ACHN (cell line): ENCODE results near the gene LASP1NB.
A peak's percentile ranks its signal among the peaks of the same experiment; 100 is the strongest.
"Not testable (repeated sequence)": the region's sequence is repeated elsewhere in the genome, so short reads cannot be mapped to it uniquely, and the experiment has no call there.

ENCODE experiments used
- DNase-seq: peaks from one replicate; pipeline ENCODE4 v3.0.0-alpha.2; 2015
- in situ Hi-C: cut with HindIII; loops from 2 replicates; pipeline ENCODE4 v1.10.0; 2017; ENCODE audit warnings: low sequenced_read_pairs, low pct_ligation_motif_present, low pct_unique_long_range_greater_than_20kb

LASP1NB gene

DNA sequence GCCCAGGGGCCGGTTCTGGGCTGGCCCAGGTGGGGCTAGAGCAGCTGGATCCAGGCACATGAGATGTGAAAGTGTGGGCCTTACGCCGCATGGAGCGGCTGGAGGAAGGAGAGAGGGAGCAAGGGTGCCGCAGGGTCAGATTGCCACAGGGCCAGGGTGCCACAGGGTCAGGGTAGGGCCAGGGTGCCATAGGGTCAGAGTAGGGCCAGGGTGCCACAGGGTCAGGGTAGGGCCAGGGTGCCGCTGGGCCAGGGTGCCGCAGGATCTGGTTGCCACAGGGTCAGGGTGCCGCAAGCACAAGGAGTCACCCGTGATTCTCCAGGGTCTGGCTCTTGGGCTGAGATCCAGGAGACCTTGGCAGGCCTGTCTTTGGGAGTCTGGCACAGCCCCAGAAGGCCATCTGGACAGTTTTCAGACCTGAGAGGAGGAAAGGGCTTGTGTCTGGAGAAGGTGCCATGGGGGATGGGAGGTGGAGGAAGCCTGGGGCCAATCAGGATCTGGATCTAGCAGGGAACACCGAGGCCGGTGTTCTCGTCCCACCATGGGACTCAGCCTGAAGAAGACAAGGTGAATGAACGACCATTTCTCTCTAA is 13.1 kb upstream of the LASP1NB start:
- in situ Hi-C loops: no loop called here
- no peak for DNase-seq

DNA sequence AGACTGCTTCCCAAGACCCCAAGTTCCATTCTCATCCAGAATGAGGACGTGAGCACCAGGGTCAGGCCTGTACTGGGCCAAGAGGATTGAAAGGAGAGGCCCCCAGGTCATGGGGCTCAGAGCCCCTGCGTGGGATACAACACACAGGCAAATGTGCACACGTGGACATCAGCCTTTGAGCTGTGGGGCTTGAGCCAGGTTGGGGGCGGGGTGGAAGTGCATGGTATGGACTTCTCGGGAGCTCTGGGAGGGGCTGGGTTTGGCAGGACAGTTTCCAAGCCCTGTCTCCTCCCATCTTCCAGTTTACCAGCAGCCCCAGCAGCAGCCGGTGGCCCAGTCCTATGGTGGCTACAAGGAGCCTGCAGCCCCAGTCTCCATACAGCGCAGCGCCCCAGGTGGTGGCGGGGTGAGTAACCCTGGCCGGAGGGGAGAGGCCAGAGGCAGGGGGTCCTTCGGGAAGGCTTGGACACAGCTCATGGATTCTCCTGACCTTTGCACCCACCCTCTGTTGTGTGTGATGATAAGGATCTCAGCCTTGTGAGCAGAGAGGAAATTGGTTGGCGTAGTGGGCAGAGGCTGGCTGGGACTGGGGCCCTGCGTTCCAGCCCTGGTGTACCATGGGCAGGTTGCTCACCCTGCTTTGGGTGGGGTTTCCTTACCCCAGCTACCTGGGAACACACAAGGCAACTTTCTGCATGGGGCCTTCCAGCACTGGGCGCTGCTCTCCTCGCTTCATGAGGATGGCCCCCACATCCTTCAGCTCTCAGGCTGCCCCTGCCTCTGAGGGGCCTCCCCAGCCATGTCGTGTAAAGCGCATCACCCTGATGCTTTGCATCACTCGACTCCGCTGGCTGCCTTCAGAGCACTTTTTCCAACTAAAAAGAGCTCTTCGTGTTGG is 10.4 kb upstream of the LASP1NB start:
- in situ Hi-C loops: no loop called here
- no peak for DNase-seq

GRCh38 chr17:38915639-38915995 is 9.8 kb upstream of the LASP1NB start:
- in situ Hi-C loops: no loop called here
- DNase-seq: no peak

- no peak for DNase-seq
- in situ Hi-C loops: no loop called here
Measured at GRCh38 chr17:38916771-38917170, 8.6 kb upstream of the LASP1NB start.

DNA sequence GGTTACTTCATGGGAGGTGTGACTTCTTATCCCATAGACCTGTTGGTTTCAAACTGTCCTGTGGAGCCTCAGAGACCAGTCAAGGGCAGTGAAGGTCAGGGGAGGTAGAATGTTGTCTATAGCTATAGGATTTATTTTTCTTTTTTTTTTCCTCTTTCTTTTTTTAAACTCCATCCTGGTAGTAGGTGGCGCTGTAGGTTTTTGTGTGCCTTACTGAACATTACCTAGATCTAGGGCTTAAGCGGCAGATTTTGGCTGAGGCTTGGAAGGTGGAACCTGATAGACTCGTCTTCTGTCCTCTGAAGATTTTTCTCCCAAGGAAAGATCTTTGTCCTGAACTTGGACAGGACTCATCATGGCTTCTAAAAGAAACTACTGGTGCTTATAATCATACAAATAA is 8.2 kb upstream of the LASP1NB start:
- DNase-seq: no peak
- in situ Hi-C loops: no loop called here

DNA sequence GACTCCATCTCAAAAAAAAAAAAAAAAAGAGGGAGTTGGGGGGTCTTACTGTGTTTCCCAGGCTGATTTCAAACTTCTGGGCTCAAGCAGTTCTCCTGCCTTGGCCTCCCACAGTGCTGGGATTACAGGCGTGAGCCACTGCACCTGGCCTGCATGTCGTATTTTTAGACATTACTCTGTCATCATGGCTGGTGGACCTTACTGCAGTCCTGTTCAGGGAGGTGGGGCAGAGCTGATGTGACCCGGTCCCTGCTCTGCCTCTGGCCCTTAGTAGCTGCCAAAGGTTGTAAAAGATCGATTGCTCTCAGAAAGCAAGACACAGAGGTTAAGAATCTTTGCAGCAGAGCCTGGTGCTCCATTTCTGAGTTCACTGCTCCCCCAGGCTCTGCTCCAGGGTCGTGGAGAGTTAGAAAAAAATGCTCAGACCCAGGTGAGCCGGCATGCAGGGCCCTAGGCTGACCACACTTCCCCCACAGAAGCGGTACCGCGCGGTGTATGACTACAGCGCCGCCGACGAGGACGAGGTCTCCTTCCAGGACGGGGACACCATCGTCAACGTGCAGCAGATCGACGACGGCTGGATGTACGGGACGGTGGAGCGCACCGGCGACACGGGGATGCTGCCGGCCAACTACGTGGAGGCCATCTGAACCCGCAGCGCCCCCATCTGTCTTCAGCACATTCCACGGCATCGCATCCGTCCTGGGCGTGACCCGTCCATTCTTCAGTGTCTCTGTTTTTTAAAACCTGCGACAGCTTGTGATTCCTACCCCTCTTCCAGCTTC is 7.1 kb upstream of the LASP1NB start:
- in situ Hi-C loops: no loop called here
- no peak for DNase-seq

DNA sequence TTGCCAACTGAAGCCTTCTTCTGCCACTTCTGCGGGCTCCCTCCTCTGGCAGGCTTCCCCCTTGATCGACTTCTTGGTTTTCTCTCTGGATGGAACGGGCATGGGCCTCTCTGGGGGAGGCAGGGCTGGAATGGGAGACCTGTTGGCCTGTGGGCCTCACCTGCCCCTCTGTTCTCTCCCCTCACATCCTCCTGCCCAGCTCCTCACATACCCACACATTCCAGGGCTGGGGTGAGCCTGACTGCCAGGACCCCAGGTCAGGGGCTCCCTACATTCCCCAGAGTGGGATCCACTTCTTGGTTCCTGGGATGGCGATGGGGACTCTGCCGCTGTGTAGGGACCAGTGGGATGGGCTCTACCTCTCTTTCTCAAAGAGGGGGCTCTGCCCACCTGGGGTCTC is 6.5 kb upstream of the LASP1NB start:
- no peak for DNase-seq
- in situ Hi-C loops: no loop called here

DNA sequence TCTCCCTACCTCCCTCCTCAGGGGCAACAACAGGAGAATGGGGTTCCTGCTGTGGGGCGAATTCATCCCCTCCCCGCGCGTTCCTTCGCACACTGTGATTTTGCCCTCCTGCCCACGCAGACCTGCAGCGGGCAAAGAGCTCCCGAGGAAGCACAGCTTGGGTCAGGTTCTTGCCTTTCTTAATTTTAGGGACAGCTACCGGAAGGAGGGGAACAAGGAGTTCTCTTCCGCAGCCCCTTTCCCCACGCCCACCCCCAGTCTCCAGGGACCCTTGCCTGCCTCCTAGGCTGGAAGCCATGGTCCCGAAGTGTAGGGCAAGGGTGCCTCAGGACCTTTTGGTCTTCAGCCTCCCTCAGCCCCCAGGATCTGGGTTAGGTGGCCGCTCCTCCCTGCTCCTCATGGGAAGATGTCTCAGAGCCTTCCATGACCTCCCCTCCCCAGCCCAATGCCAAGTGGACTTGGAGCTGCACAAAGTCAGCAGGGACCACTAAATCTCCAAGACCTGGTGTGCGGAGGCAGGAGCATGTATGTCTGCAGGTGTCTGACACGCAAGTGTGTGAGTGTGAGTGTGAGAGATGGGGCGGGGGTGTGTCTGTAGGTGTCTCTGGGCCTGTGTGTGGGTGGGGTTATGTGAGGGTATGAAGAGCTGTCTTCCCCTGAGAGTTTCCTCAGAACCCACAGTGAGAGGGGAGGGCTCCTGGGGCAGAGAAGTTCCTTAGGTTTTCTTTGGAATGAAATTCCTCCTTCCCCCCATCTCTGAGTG is 5.9 kb upstream of the LASP1NB start:
- in situ Hi-C loops: no loop called here
- DNase-seq: no peak

DNA sequence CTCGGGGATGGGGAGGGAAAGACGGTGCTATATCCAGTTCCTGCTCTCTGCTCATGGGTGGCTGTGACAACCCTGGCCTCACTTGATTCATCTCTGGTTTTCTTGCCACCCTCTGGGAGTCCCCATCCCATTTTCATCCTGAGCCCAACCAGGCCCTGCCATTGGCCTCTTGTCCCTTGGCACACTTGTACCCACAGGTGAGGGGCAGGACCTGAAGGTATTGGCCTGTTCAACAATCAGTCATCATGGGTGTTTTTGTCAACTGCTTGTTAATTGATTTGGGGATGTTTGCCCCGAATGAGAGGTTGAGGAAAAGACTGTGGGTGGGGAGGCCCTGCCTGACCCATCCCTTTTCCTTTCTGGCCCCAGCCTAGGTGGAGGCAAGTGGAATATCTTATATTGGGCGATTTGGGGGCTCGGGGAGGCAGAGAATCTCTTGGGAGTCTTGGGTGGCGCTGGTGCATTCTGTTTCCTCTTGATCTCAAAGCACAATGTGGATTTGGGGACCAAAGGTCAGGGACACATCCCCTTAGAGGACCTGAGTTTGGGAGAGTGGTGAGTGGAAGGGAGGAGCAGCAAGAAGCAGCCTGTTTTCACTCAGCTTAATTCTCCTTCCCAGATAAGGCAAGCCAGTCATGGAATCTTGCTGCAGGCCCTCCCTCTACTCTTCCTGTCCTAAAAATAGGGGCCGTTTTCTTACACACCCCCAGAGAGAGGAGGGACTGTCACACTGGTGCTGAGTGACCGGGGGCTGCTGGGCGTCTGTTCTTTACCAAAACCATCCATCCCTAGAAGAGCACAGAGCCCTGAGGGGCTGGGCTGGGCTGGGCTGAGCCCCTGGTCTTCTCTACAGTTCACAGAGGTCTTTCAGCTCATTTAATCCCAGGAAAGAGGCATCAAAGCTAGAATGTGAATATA is 4.8 kb upstream of the LASP1NB start:
- in situ Hi-C loops: no loop called here
- no peak for DNase-seq

- no peak for DNase-seq
- in situ Hi-C loops: no loop called here
Measured at GRCh38 chr17:38921756-38922411, 3.5 kb upstream of the LASP1NB start.

DNA sequence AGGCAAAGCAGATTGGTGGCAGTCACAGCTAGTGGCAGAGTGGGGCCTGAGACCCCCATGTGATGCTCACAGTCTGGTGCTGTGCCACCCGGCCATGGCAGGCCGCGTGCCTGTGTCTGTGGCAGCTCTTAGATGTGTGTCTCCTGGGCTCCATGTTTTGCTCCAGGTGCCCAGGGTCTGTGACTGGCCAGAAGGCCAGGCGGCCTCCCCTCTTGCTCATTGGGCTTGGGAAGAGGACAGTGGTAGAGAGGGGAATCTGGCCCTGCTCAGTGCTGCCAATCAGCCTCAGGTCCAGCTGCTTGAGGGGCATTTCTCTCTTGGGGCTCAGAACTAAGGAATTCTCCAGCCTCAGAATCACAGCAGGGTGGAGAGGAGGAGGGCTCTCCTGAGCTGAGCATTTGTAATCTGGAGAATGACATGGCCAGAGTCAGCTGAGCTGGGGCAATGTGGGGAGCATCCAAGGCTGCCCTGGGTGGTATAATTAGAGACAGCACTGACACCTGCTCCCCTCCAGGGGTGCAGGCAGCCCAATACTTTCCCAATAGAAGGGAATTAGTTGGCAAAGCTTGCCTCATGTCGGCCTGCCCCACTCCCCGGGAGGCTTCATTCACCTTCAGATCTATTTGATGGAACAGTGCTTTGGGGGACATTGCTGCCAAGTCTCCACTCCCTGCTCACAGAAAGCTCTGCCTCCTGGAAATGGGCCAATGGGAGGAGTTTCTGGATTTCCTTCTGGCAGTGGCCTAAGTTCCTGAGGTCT is 2.7 kb upstream of the LASP1NB start:
- in situ Hi-C loops: no loop called here
- DNase-seq: peak; percentile 59

GRCh38 chr17:38926293-38927070 is 1.1 kb downstream of the LASP1NB start:
- in situ Hi-C loops: no loop called here
- no peak for DNase-seq

- in situ Hi-C loops, DNase-seq: not testable (repeated sequence)
Measured at GRCh38 chr17:38930782-38931181, 5.4 kb downstream of the LASP1NB start.

GRCh38 chr17:38933962-38934361 is 8.5 kb downstream of the LASP1NB start:
- in situ Hi-C loops, DNase-seq: not testable (repeated sequence)

DNA sequence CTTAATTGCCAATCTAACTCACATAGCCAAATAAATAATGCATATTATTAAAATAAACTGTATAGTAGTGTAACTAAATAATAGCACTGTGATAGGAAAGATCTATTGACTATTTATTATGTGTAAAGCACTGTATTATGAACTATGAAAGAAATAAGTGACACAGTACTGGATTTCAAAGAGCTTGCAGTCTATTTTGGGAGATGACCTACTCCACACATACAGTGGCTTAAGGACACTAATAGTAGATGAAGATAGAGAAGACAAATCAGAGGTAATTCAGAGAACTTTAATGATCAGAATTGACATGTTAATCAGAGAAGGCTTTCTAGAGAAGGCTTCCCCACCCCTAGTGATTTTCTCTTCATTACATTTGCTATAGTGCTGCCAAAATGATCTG is 14.6 kb downstream of the LASP1NB start:
- in situ Hi-C loops: no loop called here
- no peak for DNase-seq

- no peak for DNase-seq
- in situ Hi-C loops: no loop called here
Measured at GRCh38 chr17:38940404-38940803, 15.0 kb downstream of the LASP1NB start.
